Activated T-helper 1 cell treated with anti-CD3 and anti-CD28 coated beads, Interleukin-12 subunit alpha, Interleukin-12 subunit beta, Interleukin-2, Interleukin-4 antibody, amounts not matched to agents 30 ng/mL and 10 ng/mL and 1 ng/mL, durations not matched to agents 14 hours and 24 hours and 36 hours (primary cell): ENCODE results near the gene LDLRAD3. TPM values are rescaled to one million over a fixed set of nuclear protein-coding genes. Genes with fewer than 3 reads are reported as not detected.

Source experiments
- DNase-seq: peaks from one replicate; pipeline ENCODE4 v3.0.0; 2021; ENCODE audit warnings: low spot score
- H3K27ac Mint-ChIP-seq: one replicate; pipeline ENCODE4 v1.8.0; 2021; ENCODE audit warnings: mild to moderate bottlenecking, mixed read lengths
- H3K27me3 Mint-ChIP-seq: one replicate; pipeline ENCODE4 v1.8.0; 2022; ENCODE audit warnings: mild to moderate bottlenecking, moderate library complexity, mixed read lengths; ENCODE audit not compliant: insufficient read depth
- H3K36me3 Mint-ChIP-seq: one replicate; pipeline ENCODE4 v1.8.0; 2021; ENCODE audit warnings: low read depth, mixed read lengths
- H3K4me1 Mint-ChIP-seq: one replicate; pipeline ENCODE4 v1.8.0; 2021; ENCODE audit warnings: low read depth, mixed read lengths
- H3K4me3 Mint-ChIP-seq: one replicate; pipeline ENCODE4 v1.8.0; 2021; ENCODE audit warnings: mild to moderate bottlenecking, moderate library complexity, mixed read lengths
- H3K9me3 Mint-ChIP-seq: one replicate; pipeline ENCODE4 v1.8.0; 2021; ENCODE audit warnings: mixed read lengths
- intact Hi-C: fragments of 100-400 bp; cut with micrococcal nuclease; formaldehyde crosslinking; loops from one replicate; pipeline ENCODE4 v1.15.1; 2024
- total RNA-seq: library from RNA; stranded (reverse); gene quantifications from 2 replicates; pipeline ENCODE4 v1.2.3, GENCODE V29; 2022

LDLRAD3 gene
- total RNA-seq, 1 donor from 2014 or later: 0.57 TPM

DNA sequence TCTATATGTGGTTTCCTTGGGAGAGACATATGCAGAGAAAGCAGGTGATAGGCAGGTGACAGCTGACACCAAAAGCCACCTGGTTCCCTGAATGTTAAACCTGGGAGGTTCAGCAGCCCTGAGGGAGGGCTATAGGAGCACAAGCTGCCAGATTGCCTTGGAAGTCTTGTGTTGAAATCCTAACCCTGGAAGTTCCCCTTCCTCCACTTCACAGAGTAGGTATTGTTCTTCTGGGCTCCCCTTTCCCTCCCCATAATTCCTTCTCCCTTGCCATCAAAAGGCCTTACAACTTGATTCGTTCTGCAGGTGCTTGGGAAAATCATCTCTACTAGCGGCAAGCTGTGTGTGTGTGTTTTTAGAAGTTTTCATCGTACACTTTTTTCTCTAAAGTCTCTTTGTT lies 5.4 kb downstream of the LDLRAD3 start:
- no peaks in the 10 kb centered on the region for H3K36me3 Mint-ChIP-seq
- H3K9me3 Mint-ChIP-seq: no peaks in the 10 kb centered on the region
- no peak for DNase-seq
- peaks cover 15% of the 10 kb centered on the region for H3K27me3 Mint-ChIP-seq
- no peaks in the 10 kb centered on the region for H3K4me1 Mint-ChIP-seq
- H3K27ac Mint-ChIP-seq: no peak overlapping the region
- intact Hi-C loops: no loop called here
- H3K4me3 Mint-ChIP-seq: no peak overlapping the region

DNA sequence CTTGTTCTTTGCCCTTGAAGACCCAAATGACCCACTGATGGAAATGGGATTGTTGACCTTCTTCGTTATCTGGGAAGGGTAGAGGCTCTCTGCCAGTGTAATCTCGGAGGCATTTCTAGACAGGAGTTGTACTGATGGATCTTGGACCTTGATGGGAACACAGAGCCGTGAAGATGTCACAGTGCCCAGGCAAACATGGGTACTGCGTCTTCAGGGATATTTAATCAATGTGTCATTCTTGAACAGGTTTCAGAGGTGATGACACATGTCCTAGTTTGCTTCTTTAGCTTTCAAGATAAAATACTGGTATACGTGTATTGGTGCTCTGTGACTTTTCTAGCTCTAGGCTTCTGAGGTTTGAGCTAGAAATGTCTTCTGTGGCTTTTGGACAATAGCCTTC lies 6.2 kb downstream of the LDLRAD3 start:
- intact Hi-C loops: no loop called here
- no peaks in the 10 kb centered on the region for H3K36me3 Mint-ChIP-seq

DNA sequence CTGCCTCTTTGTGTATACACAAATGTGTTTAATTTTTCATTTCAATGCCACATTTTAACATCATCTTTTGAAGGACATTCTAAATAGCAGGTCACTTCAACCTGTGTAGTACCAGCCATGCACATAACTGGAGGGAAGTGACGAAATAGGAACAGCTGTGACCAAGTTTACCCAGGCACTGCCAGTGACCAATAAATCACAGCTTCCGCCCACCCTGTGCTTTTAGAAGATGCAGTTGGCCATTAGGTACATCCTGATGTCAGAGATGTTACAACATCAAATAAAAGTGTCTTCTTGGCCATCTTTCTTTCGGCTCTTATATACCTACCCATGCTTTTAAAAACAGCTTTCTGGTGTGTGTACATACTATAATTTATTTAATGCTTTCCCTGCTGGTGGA lies 7.8 kb downstream of the LDLRAD3 start:
- Mint-ChIP-seq H3K27me3 (no peaks in the 10 kb centered on the region), H3K36me3 (no peaks in the 10 kb centered on the region), H3K4me3 (no peak overlapping the region), H3K9me3 (no peaks in the 10 kb centered on the region), H3K4me1 (no peaks in the 10 kb centered on the region), H3K27ac (no peak overlapping the region)
- no peak for DNase-seq
- intact Hi-C loops: no loop called here

More for the DNA sequence above, 6.2 kb downstream of the LDLRAD3 start:
- Mint-ChIP-seq H3K4me1 (no peaks in the 10 kb centered on the region), H3K4me3 (no peak overlapping the region), H3K9me3 (no peaks in the 10 kb centered on the region), H3K27ac (no peak overlapping the region), H3K27me3 (peaks cover 8% of the 10 kb centered on the region)
- no peak for DNase-seq

GRCh38 chr11:35953081-35953760 lies 9.4 kb downstream of the LDLRAD3 start:
- Mint-ChIP-seq H3K36me3 (no peaks in the 10 kb centered on the region), H3K9me3 (no peaks in the 10 kb centered on the region)

DNA sequence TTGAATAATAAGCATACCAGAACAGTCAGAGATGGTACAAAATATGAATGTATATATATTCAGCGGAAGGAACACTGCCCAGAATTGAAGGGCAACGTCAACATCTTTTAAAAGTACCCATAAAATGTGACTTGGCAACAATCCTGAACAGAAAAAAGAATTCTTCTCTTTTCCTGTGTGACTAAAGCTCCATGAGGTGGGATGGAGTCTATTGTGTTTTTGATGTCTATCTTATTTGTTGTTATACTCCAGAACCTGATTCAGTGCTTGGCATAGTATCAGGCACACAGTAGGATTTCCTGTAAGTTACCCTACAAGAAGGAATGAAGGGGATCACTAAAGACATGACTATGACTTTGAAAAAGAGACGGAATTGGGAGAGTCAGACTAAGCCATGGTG lies 10.3 kb downstream of the LDLRAD3 start:
- Mint-ChIP-seq H3K27ac (no peak overlapping the region), H3K9me3 (no peaks in the 10 kb centered on the region), H3K27me3 (no peaks in the 10 kb centered on the region), H3K36me3 (no peaks in the 10 kb centered on the region), H3K4me1 (no peaks in the 10 kb centered on the region), H3K4me3 (no peak overlapping the region)
- intact Hi-C loops: no loop called here
- no peak for DNase-seq

More at GRCh38 chr11:35953081-35953760, 9.4 kb downstream of the LDLRAD3 start:
- Mint-ChIP-seq H3K27ac (no peak overlapping the region), H3K4me3 (no peak overlapping the region), H3K4me1 (no peaks in the 10 kb centered on the region), H3K27me3 (no peaks in the 10 kb centered on the region)
- intact Hi-C loops: no loop called here
- no peak for DNase-seq

GRCh38 chr11:35955636-35956035 lies 11.8 kb downstream of the LDLRAD3 start:
- H3K27me3 Mint-ChIP-seq: no peaks in the 10 kb centered on the region
- H3K4me1 Mint-ChIP-seq: no peaks in the 10 kb centered on the region
- intact Hi-C loops: no loop called here
- H3K9me3 Mint-ChIP-seq: no peaks in the 10 kb centered on the region
- H3K27ac Mint-ChIP-seq: no peak overlapping the region
- H3K4me3 Mint-ChIP-seq: no peak overlapping the region
- no peak for DNase-seq
- H3K36me3 Mint-ChIP-seq: no peaks in the 10 kb centered on the region

- Mint-ChIP-seq H3K36me3 (no peaks in the 10 kb centered on the region), H3K4me1 (no peaks in the 10 kb centered on the region), H3K9me3 (no peaks in the 10 kb centered on the region), H3K27ac (no peak overlapping the region), H3K4me3 (no peak overlapping the region), H3K27me3 (no peaks in the 10 kb centered on the region)
- intact Hi-C loops: no loop called here
- DNase-seq: no peak
Observed at GRCh38 chr11:35962369-35963138, 18.7 kb downstream of the LDLRAD3 start.

DNA sequence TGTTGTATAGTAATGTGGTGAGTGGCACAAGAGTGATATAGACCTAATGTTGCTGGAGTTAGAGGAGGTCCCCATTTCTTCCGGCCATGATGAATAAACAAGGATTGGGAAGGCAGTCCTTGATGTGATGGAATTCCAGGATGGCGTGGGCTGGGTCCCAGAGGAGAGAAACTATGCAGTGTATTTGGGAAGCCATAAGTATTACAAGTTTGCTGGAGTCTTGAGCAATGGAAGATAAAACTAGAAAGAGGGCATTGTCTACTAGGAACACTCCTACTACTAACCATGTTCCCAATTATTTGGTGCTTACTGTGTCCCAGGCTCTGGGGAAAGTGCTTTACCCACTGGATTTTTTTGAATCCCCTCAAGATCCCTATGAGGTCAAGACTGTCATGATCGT lies 20.0 kb downstream of the LDLRAD3 start:
- no peaks in the 10 kb centered on the region for H3K4me1 Mint-ChIP-seq
- no peaks in the 10 kb centered on the region for H3K36me3 Mint-ChIP-seq
- intact Hi-C loops: no loop called here
- H3K9me3 Mint-ChIP-seq: no peaks in the 10 kb centered on the region
- no peak for DNase-seq
- no peaks in the 10 kb centered on the region for H3K27me3 Mint-ChIP-seq
- no peak overlapping the region for H3K4me3 Mint-ChIP-seq
- no peak overlapping the region for H3K27ac Mint-ChIP-seq

DNA sequence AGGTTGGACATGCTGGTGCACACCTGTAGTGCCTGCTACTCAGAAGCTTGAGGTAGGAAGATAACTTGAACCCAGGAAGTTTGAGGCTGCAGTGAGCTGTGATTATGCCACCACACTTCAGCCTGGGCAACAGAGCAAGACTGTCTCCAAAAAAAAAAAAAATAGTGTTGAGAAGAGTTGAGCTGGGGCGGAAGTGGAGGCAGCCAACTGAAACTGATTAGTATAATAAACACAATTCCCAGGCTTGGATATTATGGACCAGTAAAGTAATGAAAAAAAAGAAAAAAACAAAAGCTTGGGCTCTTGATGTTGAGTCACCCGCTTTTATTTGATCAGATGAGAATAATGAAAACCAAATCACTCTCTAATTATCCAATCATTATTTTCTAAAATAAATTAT lies 21.0 kb downstream of the LDLRAD3 start:
- DNase-seq: no peak
- Mint-ChIP-seq H3K4me1 (no peaks in the 10 kb centered on the region), H3K4me3 (no peak overlapping the region), H3K27me3 (no peaks in the 10 kb centered on the region), H3K27ac (no peak overlapping the region), H3K9me3 (no peaks in the 10 kb centered on the region), H3K36me3 (no peaks in the 10 kb centered on the region)
- intact Hi-C loops: no loop called here

DNA sequence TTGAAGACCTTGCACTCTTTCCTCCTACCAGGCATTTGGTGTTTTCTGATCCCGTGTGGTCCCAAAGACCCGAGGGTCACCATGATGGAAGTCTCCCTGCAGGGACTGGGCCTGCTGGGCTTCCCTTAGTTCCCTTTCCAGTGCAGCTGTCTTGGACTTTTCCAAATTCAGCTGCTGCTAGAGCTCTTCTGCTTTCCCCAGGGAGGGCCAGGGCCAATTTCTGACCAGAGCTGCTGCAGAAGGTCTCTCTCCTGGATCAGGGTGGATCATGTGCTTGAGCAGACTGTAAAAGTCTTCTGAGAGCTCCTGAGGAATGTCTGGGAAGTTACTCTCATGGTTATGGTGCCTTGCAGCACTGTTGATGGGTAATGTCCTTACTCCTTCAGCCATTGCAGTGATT lies 23.2 kb downstream of the LDLRAD3 start:
- H3K9me3 Mint-ChIP-seq: no peaks in the 10 kb centered on the region
- H3K4me3 Mint-ChIP-seq: no peak overlapping the region
- H3K27ac Mint-ChIP-seq: no peak overlapping the region
- H3K36me3 Mint-ChIP-seq: no peaks in the 10 kb centered on the region
- H3K4me1 Mint-ChIP-seq: no peaks in the 10 kb centered on the region
- DNase-seq: no peak
- no peaks in the 10 kb centered on the region for H3K27me3 Mint-ChIP-seq
- intact Hi-C loops: no loop called here

- DNase-seq: no peak
- H3K27me3 Mint-ChIP-seq: no peaks in the 10 kb centered on the region
- no peaks in the 10 kb centered on the region for H3K36me3 Mint-ChIP-seq
- no peaks in the 10 kb centered on the region for H3K4me1 Mint-ChIP-seq
- no peak overlapping the region for H3K27ac Mint-ChIP-seq
- no peak overlapping the region for H3K4me3 Mint-ChIP-seq
- intact Hi-C loops: no loop called here
- no peaks in the 10 kb centered on the region for H3K9me3 Mint-ChIP-seq
Observed at GRCh38 chr11:35968386-35969088, 24.7 kb downstream of the LDLRAD3 start.

DNA sequence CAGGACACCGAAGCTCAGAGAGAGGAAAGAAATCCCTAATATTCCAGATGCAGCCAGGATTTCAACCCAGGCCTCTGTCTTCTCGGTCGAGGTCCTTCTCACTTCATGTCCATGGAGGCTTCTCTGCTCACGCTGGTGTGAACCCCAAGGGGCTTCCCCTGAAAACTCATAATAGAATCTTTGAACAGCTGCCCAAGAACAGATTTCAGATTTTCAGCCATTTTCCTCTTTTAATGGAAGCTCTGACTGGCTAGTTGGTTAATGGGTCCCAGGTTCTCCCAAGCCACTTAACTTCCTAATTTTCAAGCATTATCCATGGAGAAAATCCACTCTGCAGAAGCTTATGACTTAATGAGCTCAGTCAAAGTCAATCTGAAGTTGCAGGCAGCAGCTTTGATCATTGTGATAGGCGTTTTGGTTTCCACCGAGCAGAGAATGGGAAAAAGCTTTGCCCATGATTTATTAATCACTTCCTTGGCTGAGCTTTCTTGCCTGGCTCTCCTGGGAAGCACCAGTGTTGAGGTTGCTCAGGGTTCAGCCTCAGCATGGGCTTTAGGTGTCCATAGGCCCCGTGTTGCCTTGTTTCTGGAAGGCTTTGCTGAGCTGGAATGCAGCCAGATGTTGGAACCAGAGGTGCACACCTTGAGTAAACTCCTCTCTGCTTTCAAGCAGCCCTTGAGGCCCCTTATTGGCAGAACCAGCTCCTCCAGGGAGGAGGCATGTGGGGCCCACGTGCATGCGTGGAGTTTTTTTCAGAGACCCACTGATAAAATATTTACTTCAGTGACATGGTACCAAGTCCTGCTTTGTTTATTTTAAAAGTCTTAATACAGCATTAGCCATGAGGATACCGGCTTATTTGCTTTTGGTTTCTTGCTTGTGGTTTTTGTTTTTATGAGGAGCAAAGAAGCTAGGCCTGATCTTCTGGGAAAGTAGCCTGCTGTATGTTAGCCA lies 25.5 kb downstream of the LDLRAD3 start:
- DNase-seq: no peak
- Mint-ChIP-seq H3K36me3 (no peaks in the 10 kb centered on the region), H3K4me3 (no peak overlapping the region), H3K27ac (no peak overlapping the region), H3K27me3 (no peaks in the 10 kb centered on the region), H3K9me3 (no peaks in the 10 kb centered on the region), H3K4me1 (no peaks in the 10 kb centered on the region)
- intact Hi-C loops: no loop called here
